Measurements from ENCODE around the gene ITGA6.

Gene ITGA6

GRCh38 chr2:172488556-172488955, 61.2 kb downstream of the ITGA6 start:
- DNase-seq (ENCODE audit: low spot score) = no peak
- Histone ChIP-seq H3K4me3 (no peak overlapping the region), H3K27ac (no peak overlapping the region)
- TF ChIP-seq CTCF (IDR thresholded peaks at IDR 0.05) = no peak

- Histone ChIP-seq H3K27ac (no peak overlapping the region), H3K4me3 (no peak overlapping the region)
- no peak for TF ChIP-seq CTCF (IDR thresholded peaks at IDR 0.05)
- no peak for DNase-seq (ENCODE audit: low spot score)
Observed at GRCh38 chr2:172489681-172490080, 62.3 kb downstream of the ITGA6 start.

- DNase-seq (ENCODE audit: low spot score) = no peak
- no peak overlapping the region for H3K27ac ChIP-seq
- H3K4me3 ChIP-seq = no peak overlapping the region
- no peak for TF ChIP-seq CTCF (IDR thresholded peaks at IDR 0.05)
Observed at GRCh38 chr2:172496160-172496608, 68.8 kb downstream of the ITGA6 start.

- DNase-seq (ENCODE audit: low spot score) = no peak
- Histone ChIP-seq H3K4me3 (no peak overlapping the region), H3K27ac (no peak overlapping the region)
- no peak for TF ChIP-seq CTCF (IDR thresholded peaks at IDR 0.05)
Observed at GRCh38 chr2:172507199-172507598, 79.8 kb downstream of the ITGA6 start.

- H3K4me3 ChIP-seq = no peak overlapping the region
- H3K27ac ChIP-seq = no peak overlapping the region
- no peak for TF ChIP-seq CTCF (IDR thresholded peaks at IDR 0.05)
- no peak for DNase-seq (ENCODE audit: low spot score)
Observed at GRCh38 chr2:172510088-172510487, 82.7 kb downstream of the ITGA6 start.

- no peak for DNase-seq (ENCODE audit: low spot score)
- no peak overlapping the region for H3K4me3 ChIP-seq
- no peak for TF ChIP-seq CTCF (IDR thresholded peaks at IDR 0.05)
- no peak overlapping the region for H3K27ac ChIP-seq
Observed at GRCh38 chr2:172510548-172510947, 83.2 kb downstream of the ITGA6 start.

- TF ChIP-seq CTCF (IDR thresholded peaks at IDR 0.05) = no peak
- no peak for DNase-seq (ENCODE audit: low spot score)
- no peak overlapping the region for H3K4me3 ChIP-seq
- H3K27ac ChIP-seq = no peak overlapping the region
Observed at GRCh38 chr2:172512810-172513523, 85.6 kb downstream of the ITGA6 start.
